Measurements from ENCODE around the gene FOSL1.
"Not testable (repeated sequence)": the region's sequence is repeated elsewhere in the genome, so short reads cannot be mapped to it uniquely, and the experiment has no call there.

FOSL1 gene

GRCh38 chr11:65849771-65850216 is 50.4 kb downstream of the FOSL1 start:
- no peak for DNase-seq

- no peak for DNase-seq
These were observed 50.8 kb downstream of the FOSL1 start for GRCh38 chr11:65849366-65849765.

GRCh38 chr11:65848693-65849092 is 51.5 kb downstream of the FOSL1 start:
- DNase-seq, result not testable (repeated sequence)

DNA sequence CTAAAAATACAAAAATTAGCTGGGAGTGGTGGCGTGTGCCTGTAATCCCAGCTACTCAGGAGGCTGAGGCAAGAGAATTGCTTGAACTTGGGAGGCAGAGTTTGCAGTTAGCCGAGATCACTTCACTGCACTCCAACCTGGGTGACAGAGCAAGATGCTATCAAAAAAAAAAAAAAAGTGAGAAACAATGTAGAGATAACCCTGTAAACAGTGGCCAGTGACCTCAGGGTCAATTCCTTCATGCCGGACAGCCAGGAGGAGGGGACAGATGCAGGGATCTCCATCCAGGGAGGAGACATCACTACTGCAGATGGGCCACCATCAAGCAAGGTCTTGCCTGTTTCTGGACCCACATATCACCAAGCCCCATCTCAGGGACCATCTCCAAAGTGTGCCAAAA is 52.4 kb downstream of the FOSL1 start:
- no peak for DNase-seq

- DNase-seq, result no peak
These were observed 55.8 kb downstream of the FOSL1 start for GRCh38 chr11:65844231-65844872.

DNA sequence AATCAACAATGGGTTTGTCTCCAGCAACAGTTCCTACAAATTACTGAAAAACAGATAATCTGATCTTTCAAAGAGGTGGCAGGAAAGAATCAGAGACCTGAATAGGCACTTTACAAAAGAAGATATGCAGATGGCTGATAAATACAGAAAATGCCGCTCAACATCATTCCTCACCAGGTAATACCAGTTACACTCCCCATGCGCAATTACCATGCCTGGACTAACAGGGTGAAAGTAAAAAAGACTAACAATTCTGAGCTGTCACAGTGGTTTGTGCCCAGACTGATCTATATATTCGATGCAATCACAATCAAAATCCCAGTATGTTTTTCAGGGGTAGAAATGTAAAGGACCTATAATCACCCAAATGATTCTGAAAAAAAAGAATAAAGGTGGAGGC is 56.4 kb downstream of the FOSL1 start:
- DNase-seq, result no peak

DNA sequence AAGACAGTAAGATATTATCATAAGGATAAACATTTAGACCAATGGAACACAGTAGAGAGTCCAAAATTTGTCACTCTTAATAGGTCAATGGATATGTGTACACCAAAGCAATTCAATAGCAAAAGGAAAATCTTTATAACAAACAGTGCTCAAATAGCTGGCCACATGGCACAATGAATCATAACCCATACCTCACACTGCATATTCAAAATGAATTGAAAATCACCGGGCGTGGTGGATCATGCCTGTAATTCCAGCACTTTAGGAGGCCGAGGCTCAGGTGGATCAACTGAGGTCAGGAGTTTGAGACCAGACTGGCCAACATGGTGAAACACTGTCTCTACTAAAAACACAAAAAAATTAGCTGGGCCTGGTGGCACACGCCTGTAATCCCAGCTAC is 58.0 kb downstream of the FOSL1 start:
- no peak for DNase-seq
